Endothelial cell of hepatic sinusoid (primary cell): ENCODE data around the gene ATP2A2.
"Not testable (repeated sequence)": the region's sequence is repeated elsewhere in the genome, so short reads cannot be mapped to it uniquely, and the experiment has no call there.

Experiments used
- in situ Hi-C: cut with HindIII; loops from 2 replicates; pipeline ENCODE4 v1.10.0; 2017; ENCODE audit warnings: low sequenced_read_pairs

Gene ATP2A2

GRCh38 chr12:110358384-110359097 lies 77.5 kb downstream of the ATP2A2 start:
- in situ Hi-C loops, result not testable (repeated sequence)

GRCh38 chr12:110361216-110361615 lies 80.2 kb downstream of the ATP2A2 start:
- in situ Hi-C loops, result no loop called here

- in situ Hi-C loops, result no loop called here
Observed at GRCh38 chr12:110365489-110366320, 84.7 kb downstream of the ATP2A2 start.

GRCh38 chr12:110366321-110367142 lies 85.5 kb downstream of the ATP2A2 start:
- in situ Hi-C loops, result no loop called here

- in situ Hi-C loops, result no loop called here
Observed at GRCh38 chr12:110367181-110367864, 86.3 kb downstream of the ATP2A2 start.

GRCh38 chr12:110369992-110370391 lies 88.9 kb downstream of the ATP2A2 start:
- in situ Hi-C loops, result no loop called here

- in situ Hi-C loops, result no loop called here
Observed at GRCh38 chr12:110370732-110371231, 89.7 kb downstream of the ATP2A2 start.

GRCh38 chr12:110371408-110372055 lies 90.5 kb downstream of the ATP2A2 start:
- in situ Hi-C loops, result no loop called here

GRCh38 chr12:110372056-110372425 lies 91.0 kb downstream of the ATP2A2 start:
- in situ Hi-C loops, result no loop called here

- in situ Hi-C loops, result no loop called here
Observed at GRCh38 chr12:110373025-110373424, 92.0 kb downstream of the ATP2A2 start.

- in situ Hi-C loops, result no loop called here
Observed at GRCh38 chr12:110373425-110373824, 92.4 kb downstream of the ATP2A2 start.

GRCh38 chr12:110373962-110374611 lies 93.0 kb downstream of the ATP2A2 start:
- in situ Hi-C loops, result no loop called here

- in situ Hi-C loops, result not testable (repeated sequence)
Observed at GRCh38 chr12:110378131-110378790, 97.2 kb downstream of the ATP2A2 start.

GRCh38 chr12:110379197-110379596 lies 98.2 kb downstream of the ATP2A2 start:
- in situ Hi-C loops, result no loop called here

GRCh38 chr12:110379631-110380030 lies 98.6 kb downstream of the ATP2A2 start:
- in situ Hi-C loops, result loop anchor here (10.0 kb wide), 4 partner anchors 85 to 415 kb away; partner anchors contain the start of genes ATP2A2, FAM216A, GPN3 and RAD9B

- in situ Hi-C loops, result loop anchor here (10.0 kb wide), 4 partner anchors 82 to 418 kb away; partner anchors contain the start of genes ATP2A2, FAM216A, GPN3 and RAD9B
Observed at GRCh38 chr12:110382683-110383082, 101.6 kb downstream of the ATP2A2 start.
